ENCODE measurements around the gene UROS.

The UROS gene

DNA sequence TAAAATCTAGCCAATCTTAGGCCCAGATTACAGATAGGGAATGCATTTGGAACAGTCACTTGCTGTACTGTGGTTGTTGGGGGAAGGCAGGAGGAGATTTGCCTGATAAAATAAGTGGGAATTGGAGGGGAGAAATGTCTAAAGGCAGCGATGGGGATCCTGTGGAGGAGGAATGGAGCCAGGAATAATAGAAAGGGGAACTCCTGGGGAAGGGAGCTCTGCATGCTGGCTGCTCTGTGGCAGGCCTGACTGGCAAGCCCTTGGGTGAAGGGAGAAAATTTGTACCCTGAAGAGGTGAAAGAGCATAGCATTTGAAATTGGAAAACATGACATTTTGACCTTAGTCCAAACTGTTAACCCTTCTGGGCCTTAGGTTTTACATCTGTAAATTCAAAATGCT lies 61.1 kb downstream of the UROS start:
- no peak for DNase-seq

DNA sequence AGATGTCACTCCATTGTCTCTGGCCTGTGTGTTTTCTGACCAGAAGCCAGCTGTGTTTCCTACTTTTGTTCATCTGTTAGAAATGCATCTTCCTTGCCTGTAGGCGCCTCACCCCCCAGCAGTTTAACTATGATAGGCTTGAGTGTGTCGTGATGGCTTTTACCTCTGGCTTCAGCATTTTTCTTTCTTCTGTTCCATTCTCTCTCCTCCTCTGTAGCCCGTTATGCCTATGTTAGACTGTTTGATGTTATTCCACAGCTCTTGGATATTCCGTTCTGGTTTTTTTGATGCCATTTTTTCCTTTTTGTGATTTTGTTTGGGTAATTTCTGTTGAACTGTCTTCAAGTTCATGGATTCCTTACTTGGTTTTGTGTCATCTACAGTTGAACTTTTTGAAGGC lies 65.3 kb downstream of the UROS start:
- DNase-seq: no peak

DNA sequence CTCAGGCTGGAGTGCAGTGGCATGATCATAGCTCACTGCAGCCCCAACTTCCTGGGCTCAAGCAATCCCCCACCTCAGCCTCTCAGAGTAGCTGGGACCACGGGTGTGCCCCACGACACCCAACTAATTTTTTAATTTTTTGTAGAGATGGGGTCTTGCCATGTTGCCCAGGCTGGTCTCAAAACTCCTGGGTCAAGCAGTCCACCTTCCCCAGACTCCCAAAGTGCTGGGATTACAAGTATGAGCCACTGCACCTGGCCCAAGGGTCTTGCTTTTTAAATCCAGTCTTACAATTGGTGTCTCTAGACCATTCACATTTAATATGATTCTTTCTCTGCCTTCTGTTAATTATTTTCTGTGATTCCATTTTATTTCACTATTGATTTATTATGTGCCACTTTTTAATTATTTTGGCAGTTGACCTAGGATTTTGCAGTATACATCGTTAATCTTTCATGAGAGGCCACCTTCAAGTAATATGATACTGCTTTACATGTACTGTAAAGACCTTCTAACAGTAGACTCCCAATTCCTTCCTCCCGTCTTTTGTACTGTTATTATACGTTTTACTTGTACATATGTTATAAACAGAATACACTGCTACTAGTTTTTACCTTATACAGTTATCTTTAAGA lies 66.1 kb downstream of the UROS start:
- DNase-seq: no peak

DNA sequence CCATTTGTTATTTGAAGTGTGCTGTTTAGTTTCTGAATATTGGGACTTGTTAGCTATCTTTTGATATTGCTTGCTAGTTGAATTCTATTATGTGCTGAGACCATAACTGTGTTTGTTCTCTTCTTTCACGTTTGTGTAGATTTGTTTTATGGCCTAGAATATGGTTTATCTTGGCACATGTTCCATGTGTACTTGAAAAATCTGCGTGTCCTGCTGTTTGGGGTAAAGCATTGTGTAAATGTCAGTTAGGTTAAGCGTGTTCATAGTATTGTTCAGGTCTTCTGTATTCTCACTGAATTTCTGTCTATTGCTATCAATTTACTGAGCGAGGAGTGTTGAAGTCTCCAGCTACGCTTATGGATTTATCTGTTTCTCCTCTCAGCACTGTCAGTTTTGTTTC lies 66.9 kb downstream of the UROS start:
- no peak for DNase-seq

DNA sequence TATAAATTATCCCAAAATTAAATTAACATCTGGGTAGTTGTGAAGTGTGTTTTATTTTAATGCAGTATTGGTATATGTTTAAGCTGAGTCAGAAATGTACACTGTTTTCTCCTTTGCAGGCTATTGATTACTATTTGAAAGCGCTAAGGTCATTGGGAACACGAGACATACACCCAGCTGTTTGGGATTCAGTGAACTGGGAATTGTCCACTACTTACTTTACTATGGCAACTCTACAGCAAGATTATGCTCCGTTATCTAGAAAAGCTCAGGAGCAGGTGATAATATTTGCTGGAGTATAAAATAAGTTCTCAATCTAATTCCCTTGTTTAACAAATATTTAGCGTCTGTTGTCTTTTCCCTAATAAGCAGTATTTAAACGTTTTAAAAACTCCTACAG lies 75.6 kb downstream of the UROS start:
- no peak for DNase-seq

DNA sequence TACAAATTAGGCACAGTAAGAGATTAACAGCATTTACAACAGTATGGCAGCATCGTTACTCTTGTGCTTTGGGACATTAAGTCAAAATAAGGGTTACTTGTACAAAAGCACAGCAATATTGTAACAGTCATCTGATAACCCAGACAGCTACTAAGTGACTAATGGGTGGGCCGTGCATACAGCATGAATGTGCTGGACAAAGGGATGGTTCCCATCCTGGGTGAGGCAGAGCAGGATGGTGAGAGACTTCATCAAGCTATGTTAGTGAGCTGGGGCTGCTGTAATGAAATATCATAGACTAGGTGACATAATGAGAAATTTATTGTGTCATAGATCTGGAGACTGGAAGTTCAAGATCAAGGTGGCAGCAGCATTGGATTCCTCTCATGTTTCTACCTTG lies 78.1 kb downstream of the UROS start:
- no peak for DNase-seq

DNA sequence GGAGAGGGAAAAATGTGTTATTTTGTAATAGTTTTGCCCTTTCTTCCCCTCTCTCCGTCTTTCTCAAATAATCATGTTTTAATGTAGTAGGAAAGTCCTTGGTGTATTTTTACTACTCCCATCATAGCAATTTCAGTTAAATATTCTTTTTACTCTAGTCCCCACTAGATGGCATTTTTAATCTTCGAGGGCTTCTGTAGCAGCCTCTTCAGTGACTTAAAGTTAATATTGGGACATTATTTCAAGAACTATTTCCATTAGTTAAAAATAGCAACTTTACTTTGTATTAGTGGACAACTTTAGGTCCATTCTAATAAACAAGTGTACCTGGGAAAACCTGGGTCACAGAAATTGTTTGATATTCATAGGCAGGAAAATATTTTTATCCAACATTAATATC lies 80.6 kb downstream of the UROS start:
- DNase-seq: no peak

DNA sequence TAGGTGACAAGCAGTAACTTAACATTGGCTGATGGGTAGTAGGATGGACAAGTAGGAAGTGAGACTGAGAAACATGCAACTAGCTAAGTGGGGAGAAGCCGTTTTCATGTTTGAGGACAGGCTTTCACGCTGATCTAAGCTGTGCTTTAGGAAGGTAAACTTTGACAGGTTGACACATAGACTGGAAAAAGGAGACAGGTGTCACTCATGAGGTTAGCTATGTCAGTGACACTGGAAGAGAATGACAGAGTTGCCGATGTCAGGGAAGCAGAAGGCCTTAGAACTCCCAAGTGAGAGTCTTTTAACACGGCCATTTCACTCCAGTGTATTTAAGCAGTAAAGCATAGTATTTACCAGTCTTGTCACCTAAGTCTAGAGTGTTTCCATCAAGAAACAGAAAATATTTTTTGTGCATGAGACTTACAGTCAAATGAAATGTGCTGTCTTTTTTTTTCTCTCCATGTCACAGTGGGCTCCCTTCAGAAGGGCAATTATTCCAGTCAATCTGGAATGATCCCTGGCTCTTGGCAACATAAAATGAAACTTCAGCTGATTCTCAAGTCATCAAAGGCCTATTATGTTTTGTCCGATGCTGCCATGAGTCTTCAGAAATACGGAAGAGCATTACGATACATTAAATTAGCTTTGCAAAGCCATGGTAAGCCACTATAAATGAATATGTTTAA lies 82.9 kb downstream of the UROS start:
- DNase-seq: no peak

Data from T1000 (cell line).